ENCODE results near the gene BTLA.

The BTLA gene

GRCh38 chr3:112472691-112473090 is 26.6 kb downstream of the BTLA start:
- no peak overlapping the region for H3K4me3 ChIP-seq (ENCODE audit: low read depth, low read length)
- TF ChIP-seq CTCF (IDR thresholded peaks at IDR 0.05; ENCODE audit: borderline replicate concordance, insufficient read depth, low read depth, low read length), result no peak

DNA sequence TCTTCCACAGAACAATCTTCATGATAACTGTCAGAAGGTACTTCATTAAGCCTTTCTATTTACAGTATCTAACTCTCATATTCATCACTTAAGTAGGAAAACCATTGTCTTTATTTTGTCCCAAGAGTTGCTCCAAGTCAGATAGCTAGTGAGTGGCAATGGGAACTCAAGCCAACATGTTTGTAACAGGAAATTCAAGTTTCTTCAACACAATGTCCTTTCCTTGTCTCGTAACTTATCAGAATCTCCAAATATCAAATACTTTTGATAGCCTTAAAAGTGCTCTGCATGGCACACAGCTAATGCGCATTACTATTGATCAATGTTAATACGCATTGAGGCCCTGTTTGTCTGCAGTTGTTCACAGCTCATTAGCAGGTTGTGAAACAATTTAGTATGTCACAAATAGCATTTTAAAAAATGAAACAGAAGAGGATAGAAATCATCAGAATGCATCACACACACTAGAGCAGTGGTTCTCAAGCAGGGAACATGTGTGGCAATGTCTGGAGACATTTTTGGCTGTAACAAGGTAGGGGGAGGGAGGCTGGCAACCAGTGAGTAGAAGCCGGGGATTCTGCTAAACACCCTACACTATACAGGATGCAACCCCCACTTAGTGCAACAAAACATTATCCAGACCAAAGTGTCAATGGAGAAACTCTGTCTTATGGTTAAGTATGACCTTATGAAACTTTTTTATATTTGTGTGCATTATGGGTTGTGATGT is 27.5 kb downstream of the BTLA start:
- TF ChIP-seq CTCF (IDR thresholded peaks at IDR 0.05; ENCODE audit: borderline replicate concordance, insufficient read depth, low read depth, low read length), result no peak
- H3K4me3 ChIP-seq (ENCODE audit: low read depth, low read length), result no peak overlapping the region

GRCh38 chr3:112470788-112471187 is 28.5 kb downstream of the BTLA start:
- no peak overlapping the region for H3K4me3 ChIP-seq (ENCODE audit: low read depth, low read length)
- no peak for TF ChIP-seq CTCF (IDR thresholded peaks at IDR 0.05; ENCODE audit: borderline replicate concordance, insufficient read depth, low read depth, low read length)

GRCh38 chr3:112469671-112470070 is 29.6 kb downstream of the BTLA start:
- no peak overlapping the region for H3K4me3 ChIP-seq (ENCODE audit: low read depth, low read length)
- no peak for TF ChIP-seq CTCF (IDR thresholded peaks at IDR 0.05; ENCODE audit: borderline replicate concordance, insufficient read depth, low read depth, low read length)

- no peak overlapping the region for H3K4me3 ChIP-seq (ENCODE audit: low read depth, low read length)
- no peak for TF ChIP-seq CTCF (IDR thresholded peaks at IDR 0.05; ENCODE audit: borderline replicate concordance, insufficient read depth, low read depth, low read length)
Measured at GRCh38 chr3:112467539-112467938, 31.7 kb downstream of the BTLA start.

GRCh38 chr3:112466020-112466419 is 33.3 kb downstream of the BTLA start:
- no peak overlapping the region for H3K4me3 ChIP-seq (ENCODE audit: low read depth, low read length)
- TF ChIP-seq CTCF (IDR thresholded peaks at IDR 0.05; ENCODE audit: borderline replicate concordance, insufficient read depth, low read depth, low read length), result no peak

DNA sequence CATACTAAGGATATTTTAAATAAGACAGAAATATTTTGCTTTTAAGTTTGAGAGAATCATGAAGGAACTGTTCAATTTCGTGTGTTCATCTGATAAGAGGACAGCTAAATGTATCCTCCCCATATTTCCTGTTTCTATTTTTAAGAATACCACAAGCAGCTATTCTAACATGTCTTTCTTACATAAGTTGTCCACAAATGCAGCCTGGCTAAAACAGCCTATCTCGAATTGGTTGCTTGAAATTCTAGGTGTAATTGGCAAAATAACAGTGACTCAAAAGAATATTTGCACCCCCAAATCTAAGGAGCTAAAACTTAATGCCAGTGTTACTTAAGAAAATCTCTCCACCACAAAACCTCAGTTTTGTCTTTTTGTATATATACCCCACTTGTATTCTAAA is 35.0 kb downstream of the BTLA start:
- TF ChIP-seq CTCF (IDR thresholded peaks at IDR 0.05; ENCODE audit: borderline replicate concordance, insufficient read depth, low read depth, low read length), result no peak
- H3K4me3 ChIP-seq (ENCODE audit: low read depth, low read length), result no peak overlapping the region

All from GM12875 (cell line).